Measurements from ENCODE around the gene VEGFC. TPM values are rescaled to one million over a fixed set of nuclear protein-coding genes. Genes with fewer than 3 reads are reported as not detected.

VEGFC gene
- total RNA-seq, 1 donor from 2014 or later: 14.2 TPM

GRCh38 chr4:176830971-176831370 lies 38.2 kb upstream of the VEGFC start:
- DNase-seq (ENCODE audit: extremely low spot score in 2 of 2): no peak
- no peaks in the 10 kb centered on the region for H3K4me1 ChIP-seq
- H3K9me3 ChIP-seq: no peaks in the 10 kb centered on the region
- intact Hi-C loops (cut with DNase I): no loop called here
- H3K27me3 ChIP-seq: no peaks in the 10 kb centered on the region
- no peak for TF ChIP-seq CTCF (IDR thresholded peaks at IDR 0.05)
- no peak for TF ChIP-seq POLR2A (IDR thresholded peaks at IDR 0.05)
- TF ChIP-seq POLR2AphosphoS5 (IDR thresholded peaks at IDR 0.05; ENCODE audit: insufficient read depth in 1 of 2, low read depth in 1 of 2): no peak
- H3K27ac ChIP-seq: no peak overlapping the region
- no peaks in the 10 kb centered on the region for H3K36me3 ChIP-seq
- no peak overlapping the region for H3K4me3 ChIP-seq

- no peak overlapping the region for H3K4me3 ChIP-seq
- H3K9me3 ChIP-seq: no peaks in the 10 kb centered on the region
- no peak for DNase-seq (ENCODE audit: extremely low spot score in 2 of 2)
- H3K27me3 ChIP-seq: no peaks in the 10 kb centered on the region
- H3K4me1 ChIP-seq: no peaks in the 10 kb centered on the region
- intact Hi-C loops (cut with DNase I): no loop called here
- no peak overlapping the region for H3K27ac ChIP-seq
- no peaks in the 10 kb centered on the region for H3K36me3 ChIP-seq
- TF ChIP-seq POLR2AphosphoS5 (IDR thresholded peaks at IDR 0.05; ENCODE audit: insufficient read depth in 1 of 2, low read depth in 1 of 2) (no peak), CTCF (IDR thresholded peaks at IDR 0.05) (no peak), POLR2A (IDR thresholded peaks at IDR 0.05) (no peak)
Observed at GRCh38 chr4:176825586-176825985, 32.9 kb upstream of the VEGFC start.

GRCh38 chr4:176824645-176825366 lies 32.1 kb upstream of the VEGFC start:
- H3K27me3 ChIP-seq: no peaks in the 10 kb centered on the region
- H3K9me3 ChIP-seq: no peaks in the 10 kb centered on the region
- no peak for DNase-seq (ENCODE audit: extremely low spot score in 2 of 2)
- H3K27ac ChIP-seq: no peak overlapping the region
- no peaks in the 10 kb centered on the region for H3K36me3 ChIP-seq
- no peaks in the 10 kb centered on the region for H3K4me1 ChIP-seq
- no peak for TF ChIP-seq CTCF (IDR thresholded peaks at IDR 0.05)
- no peak for TF ChIP-seq POLR2A (IDR thresholded peaks at IDR 0.05)
- no peak for TF ChIP-seq POLR2AphosphoS5 (IDR thresholded peaks at IDR 0.05; ENCODE audit: insufficient read depth in 1 of 2, low read depth in 1 of 2)
- intact Hi-C loops (cut with DNase I): no loop called here
- no peak overlapping the region for H3K4me3 ChIP-seq

GRCh38 chr4:176818531-176818930 lies 25.8 kb upstream of the VEGFC start:
- no peaks in the 10 kb centered on the region for H3K27me3 ChIP-seq
- DNase-seq (ENCODE audit: extremely low spot score in 2 of 2): no peak
- no peak overlapping the region for H3K27ac ChIP-seq
- intact Hi-C loops (cut with DNase I): no loop called here
- no peaks in the 10 kb centered on the region for H3K4me1 ChIP-seq
- no peaks in the 10 kb centered on the region for H3K9me3 ChIP-seq
- TF ChIP-seq CTCF (IDR thresholded peaks at IDR 0.05): no peak
- no peak for TF ChIP-seq POLR2A (IDR thresholded peaks at IDR 0.05)
- no peak for TF ChIP-seq POLR2AphosphoS5 (IDR thresholded peaks at IDR 0.05; ENCODE audit: insufficient read depth in 1 of 2, low read depth in 1 of 2)
- no peaks in the 10 kb centered on the region for H3K36me3 ChIP-seq
- no peak overlapping the region for H3K4me3 ChIP-seq

- DNase-seq (ENCODE audit: extremely low spot score in 2 of 2): no peak
- TF ChIP-seq CTCF (IDR thresholded peaks at IDR 0.05): no peak
- no peak for TF ChIP-seq POLR2AphosphoS5 (IDR thresholded peaks at IDR 0.05; ENCODE audit: insufficient read depth in 1 of 2, low read depth in 1 of 2)
- no peak for TF ChIP-seq POLR2A (IDR thresholded peaks at IDR 0.05)
- Histone ChIP-seq H3K4me3 (no peak overlapping the region), H3K27ac (no peak overlapping the region), H3K4me1 (no peaks in the 10 kb centered on the region), H3K36me3 (no peaks in the 10 kb centered on the region), H3K27me3 (no peaks in the 10 kb centered on the region), H3K9me3 (no peaks in the 10 kb centered on the region)
- intact Hi-C loops (cut with DNase I): no loop called here
Observed at GRCh38 chr4:176817204-176817603, 24.5 kb upstream of the VEGFC start.
